ENCODE data around the gene SF3A1. TPM values are rescaled to one million over a fixed set of nuclear protein-coding genes. Genes with fewer than 3 reads are reported as not detected.

SF3A1 gene
- total and polyA plus RNA-seq, 3 experiments from 2014 or later, result 139 to 241 (median 235) TPM

DNA sequence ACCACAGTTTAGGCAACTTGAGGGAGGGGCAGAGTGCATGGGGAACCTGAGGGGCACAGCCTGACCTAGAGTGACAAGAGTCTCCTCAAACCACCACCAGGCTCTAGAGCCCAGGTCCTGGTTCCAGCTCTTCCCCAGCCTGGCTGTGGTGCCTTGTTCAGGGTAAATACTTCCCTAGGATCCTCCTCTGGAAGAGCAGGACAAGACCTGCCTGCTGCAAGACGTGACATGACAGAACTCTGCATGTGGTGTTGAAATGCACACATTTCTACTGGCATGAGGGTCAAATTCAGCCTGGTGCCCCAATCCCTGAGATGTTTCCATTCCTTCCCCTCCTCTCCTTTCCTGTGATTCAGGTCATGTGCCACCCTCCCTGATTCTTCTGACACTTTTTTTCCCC lies 43.5 kb upstream of the SF3A1 start:
- DNase-seq, result no peak
- Histone ChIP-seq H3K36me3 (ENCODE audit: insufficient read depth, low read length) (no peaks in the 10 kb centered on the region), H3K27ac (ENCODE audit: low read depth, low read length) (no peak overlapping the region), H3K9me3 (ENCODE audit: low read length) (no peaks in the 10 kb centered on the region), H3K27me3 (ENCODE audit: insufficient read depth, low read length, poor library complexity, severe bottlenecking) (peaks cover 12% of the 10 kb centered on the region), H3K4me1 (ENCODE audit: insufficient read depth, low read length) (peaks cover 30% of the 10 kb centered on the region), H3K4me3 (ENCODE audit: low read length) (no peak overlapping the region)
- H3K9me3 Mint-ChIP-seq, result no peaks in the 10 kb centered on the region
- H3K4me3 Mint-ChIP-seq, result no peak overlapping the region
- H3K27me3 Mint-ChIP-seq, result peaks cover 14 to 27% of the 10 kb centered on the region in 2 donors
- no peak overlapping the region for H3K27ac Mint-ChIP-seq
- peaks cover 24 to 31% (median 25%) of the 10 kb centered on the region in 3 donors for H3K4me1 Mint-ChIP-seq
- CTCF ChIA-PET, result interaction anchor here (1.3 kb wide), 1 partner anchor 111 kb away, joined by 3 read pairs; the partner anchor contains the start of gene CASTOR1
- POLR2A ChIA-PET, result interaction anchor here (0.6 kb wide), 1 partner anchor 81 kb away, joined by 3 read pairs; no protein-coding TSS in a partner anchor
- no peaks in the 10 kb centered on the region for H3K36me3 Mint-ChIP-seq

GRCh38 chr22:30399718-30400117 lies 43.0 kb upstream of the SF3A1 start:
- Mint-ChIP-seq H3K4me3 (no peak overlapping the region), H3K27ac (no peak overlapping the region), H3K36me3 (no peaks in the 10 kb centered on the region), H3K9me3 (no peaks in the 10 kb centered on the region), H3K4me1 (peaks cover 24 to 31% (median 25%) of the 10 kb centered on the region in 3 donors), H3K27me3 (peaks cover 15 to 32% of the 10 kb centered on the region in 2 donors)
- POLR2A ChIA-PET, result no interaction called here
- no peak overlapping the region for H3K4me3 ChIP-seq (ENCODE audit: low read length)
- DNase-seq, result no peak
- H3K9me3 ChIP-seq (ENCODE audit: low read length), result no peaks in the 10 kb centered on the region
- H3K27ac ChIP-seq (ENCODE audit: low read depth, low read length), result no peak overlapping the region
- H3K27me3 ChIP-seq (ENCODE audit: insufficient read depth, low read length, poor library complexity, severe bottlenecking), result peaks cover 12% of the 10 kb centered on the region
- CTCF ChIA-PET, result interaction anchor here (1.3 kb wide), 1 partner anchor 111 kb away, joined by 3 read pairs; the partner anchor contains the start of gene CASTOR1
- no peaks in the 10 kb centered on the region for H3K36me3 ChIP-seq (ENCODE audit: insufficient read depth, low read length)
- peaks cover 30% of the 10 kb centered on the region for H3K4me1 ChIP-seq (ENCODE audit: insufficient read depth, low read length)

DNA sequence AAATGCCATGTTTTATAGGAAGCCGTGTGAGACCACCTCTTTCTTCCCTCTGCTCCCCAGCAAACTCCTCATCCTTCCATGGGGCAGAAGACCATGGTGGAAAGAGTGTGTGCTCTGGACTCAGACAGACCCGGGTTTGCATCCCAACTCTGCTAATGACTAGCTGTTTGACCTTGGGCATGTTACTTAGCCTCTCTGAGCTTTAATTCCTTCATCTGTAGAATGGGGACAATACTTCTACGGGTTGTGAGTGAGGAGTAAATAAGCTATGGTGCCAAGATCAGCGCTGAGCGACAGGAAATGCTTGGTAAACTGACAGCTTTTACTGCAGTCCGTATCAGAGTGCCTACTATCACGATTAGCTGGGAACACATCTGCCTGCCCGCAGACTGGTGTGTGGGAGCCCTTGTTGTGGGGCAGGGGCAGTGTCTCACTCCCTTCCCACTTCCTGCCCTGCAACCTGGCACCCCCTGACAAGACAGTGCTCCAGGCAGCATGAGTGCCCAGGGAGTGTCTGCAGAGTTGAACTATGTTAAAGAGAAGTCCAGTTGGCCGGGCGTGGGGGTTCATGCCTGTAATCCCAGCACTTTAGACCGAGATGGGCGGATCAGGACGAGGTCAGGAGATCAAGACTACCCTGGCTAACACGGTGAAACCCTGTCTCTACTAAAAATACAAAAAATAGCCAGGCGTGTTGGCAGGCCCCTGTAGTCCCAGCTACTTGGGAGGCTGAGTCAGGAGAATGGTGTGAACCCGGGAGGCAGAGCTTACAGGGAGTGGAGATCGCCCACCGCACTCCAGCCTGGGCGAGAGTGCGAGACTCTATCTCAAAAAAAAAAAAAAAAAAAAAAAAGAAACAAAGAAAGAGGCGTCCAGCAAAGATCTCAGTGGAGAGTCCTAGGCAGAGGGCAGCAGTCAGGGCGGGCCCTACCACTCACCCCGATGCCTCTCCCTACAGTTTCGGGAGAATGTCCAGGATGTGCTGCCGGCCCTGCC lies 42.3 kb upstream of the SF3A1 start:
- no peaks in the 10 kb centered on the region for H3K36me3 Mint-ChIP-seq
- H3K4me3 Mint-ChIP-seq, result peak overlapping the region; percentile 8 to 81 (median 66)
- peaks cover 30% of the 10 kb centered on the region for H3K4me1 ChIP-seq (ENCODE audit: insufficient read depth, low read length)
- ChIA-PET CTCF (interaction anchor here (1.0 to 2.6 kb wide), 3 partner anchors 11 to 110 kb away, joined by 3 to 12 read pairs (median 3); partner anchors contain the start of gene CASTOR1), POLR2A (no interaction called here)
- DNase-seq, result peak in 1 of 5 donors; percentile 21
- no peaks in the 10 kb centered on the region for H3K9me3 ChIP-seq (ENCODE audit: low read length)
- no peak overlapping the region for H3K4me3 ChIP-seq (ENCODE audit: low read length)
- H3K27ac Mint-ChIP-seq, result peak overlapping the region in 5 of 8 donors; percentile 41 to 74 (median 52)
- H3K9me3 Mint-ChIP-seq, result no peaks in the 10 kb centered on the region
- H3K27ac ChIP-seq (ENCODE audit: low read depth, low read length), result no peak overlapping the region
- H3K27me3 Mint-ChIP-seq, result peaks cover 16 to 34% of the 10 kb centered on the region in 2 donors
- H3K4me1 Mint-ChIP-seq, result peaks cover 24 to 31% (median 25%) of the 10 kb centered on the region in 3 donors
- H3K36me3 ChIP-seq (ENCODE audit: insufficient read depth, low read length), result no peaks in the 10 kb centered on the region
- peaks cover 12% of the 10 kb centered on the region for H3K27me3 ChIP-seq (ENCODE audit: insufficient read depth, low read length, poor library complexity, severe bottlenecking)

GRCh38 chr22:30397656-30398635 lies 41.3 kb upstream of the SF3A1 start:
- Mint-ChIP-seq H3K9me3 (no peaks in the 10 kb centered on the region), H3K27me3 (peaks cover 24 to 42% of the 10 kb centered on the region in 2 donors), H3K4me1 (peaks cover 24 to 31% (median 25%) of the 10 kb centered on the region in 3 donors), H3K27ac (peak overlapping the region in 5 of 8 donors; percentile 51 to 91 (median 66)), H3K36me3 (no peaks in the 10 kb centered on the region), H3K4me3 (peak overlapping the region; percentile 59 to 93 (median 81))
- Histone ChIP-seq H3K4me1 (ENCODE audit: insufficient read depth, low read length) (peaks cover 34% of the 10 kb centered on the region), H3K9me3 (ENCODE audit: low read length) (no peaks in the 10 kb centered on the region), H3K4me3 (ENCODE audit: low read length) (peak overlapping the region; percentile 24), H3K27ac (ENCODE audit: low read depth, low read length) (no peak overlapping the region), H3K36me3 (ENCODE audit: insufficient read depth, low read length) (no peaks in the 10 kb centered on the region), H3K27me3 (ENCODE audit: insufficient read depth, low read length, poor library complexity, severe bottlenecking) (peaks cover 12% of the 10 kb centered on the region)
- CTCF ChIA-PET, result interaction anchor here (0.8 to 2.6 kb wide), 3 partner anchors 10 to 87 kb away, joined by 3 to 12 read pairs (median 3); no protein-coding TSS in a partner anchor
- no peak for DNase-seq
- POLR2A ChIA-PET, result interaction anchor here (1.3 kb wide), 1 partner anchor 26 kb away, joined by 3 read pairs; no protein-coding TSS in a partner anchor

GRCh38 chr22:30396871-30397655 lies 40.4 kb upstream of the SF3A1 start, which contains the start of gene SEC14L2:
Gene SEC14L2, plus strand, starts transcription at chr22:30397018. Its CDS starts 99 bp downstream, at chr22:30397117.
- Mint-ChIP-seq H3K4me1 (peaks cover 24 to 31% (median 25%) of the 10 kb centered on the region in 3 donors), H3K27ac (peak within 1 kb of the TSS in 6 of 8 donors; percentile 40 to 91 (median 66)), H3K27me3 (peaks cover 24 to 42% of the 10 kb centered on the region in 2 donors), H3K36me3 (no peaks in the 10 kb centered on the region), H3K9me3 (no peaks in the 10 kb centered on the region), H3K4me3 (peak within 1 kb of the TSS; percentile 79 to 93 (median 81))
- Histone ChIP-seq H3K27me3 (ENCODE audit: insufficient read depth, low read length, poor library complexity, severe bottlenecking) (peaks cover 12% of the 10 kb centered on the region), H3K27ac (ENCODE audit: low read depth, low read length) (no peak within 1 kb of the TSS), H3K4me3 (ENCODE audit: low read length) (peak within 1 kb of the TSS; percentile 24), H3K36me3 (ENCODE audit: insufficient read depth, low read length) (no peaks in the 10 kb centered on the region), H3K4me1 (ENCODE audit: insufficient read depth, low read length) (peaks cover 41% of the 10 kb centered on the region), H3K9me3 (ENCODE audit: low read length) (no peaks in the 10 kb centered on the region)
- ChIA-PET POLR2A (interaction anchor here (1.3 kb wide), 1 partner anchor 27 kb away, joined by 3 read pairs; no protein-coding TSS in a partner anchor), CTCF (interaction anchor here (0.8 to 2.6 kb wide), 8 partner anchors 10 to 109 kb away, joined by 3 to 12 read pairs (median 4); partner anchors contain the start of gene CASTOR1)
- DNase-seq, result peak; percentile 39 to 63 (median 42)

DNA sequence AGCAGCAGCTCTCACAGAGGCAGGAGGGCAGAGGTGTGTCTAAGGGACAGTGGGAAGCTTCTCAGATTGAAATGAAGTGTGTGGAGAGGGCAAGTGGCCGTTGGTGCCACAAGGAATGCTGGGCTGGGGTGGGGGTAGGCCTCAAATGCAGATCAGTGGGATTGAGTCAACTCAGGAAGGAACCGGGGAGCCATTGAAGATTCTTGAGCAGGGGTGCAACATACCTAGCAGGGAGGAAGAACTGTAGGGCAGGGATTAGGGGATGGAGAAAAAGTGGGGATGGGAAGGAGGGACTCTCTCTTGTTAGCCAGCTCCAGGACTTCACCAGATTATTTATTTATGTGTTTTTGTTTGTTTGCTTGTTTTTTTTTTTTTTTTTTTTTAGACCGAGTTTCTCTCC lies 37.2 kb upstream of the SF3A1 start:
- peaks cover 26 to 52% of the 10 kb centered on the region in 2 donors for H3K27me3 Mint-ChIP-seq
- no peak for DNase-seq
- no peaks in the 10 kb centered on the region for H3K36me3 Mint-ChIP-seq
- peak overlapping the region in 2 of 8 donors; percentile 23 to 78 for H3K27ac Mint-ChIP-seq
- H3K4me1 ChIP-seq (ENCODE audit: insufficient read depth, low read length), result peaks cover 44% of the 10 kb centered on the region
- ChIA-PET POLR2A (no interaction called here), CTCF (interaction anchor here (1.2 to 1.5 kb wide), 3 partner anchors 30 to 106 kb away, joined by 3 to 4 read pairs (median 3); no protein-coding TSS in a partner anchor)
- peak overlapping the region in 1 of 7 donors; percentile 21 for H3K4me3 Mint-ChIP-seq
- no peaks in the 10 kb centered on the region for H3K36me3 ChIP-seq (ENCODE audit: insufficient read depth, low read length)
- no peak overlapping the region for H3K27ac ChIP-seq (ENCODE audit: low read depth, low read length)
- peaks cover 12% of the 10 kb centered on the region for H3K27me3 ChIP-seq (ENCODE audit: insufficient read depth, low read length, poor library complexity, severe bottlenecking)
- peaks cover 25 to 34% (median 29%) of the 10 kb centered on the region in 3 donors for H3K4me1 Mint-ChIP-seq
- no peaks in the 10 kb centered on the region for H3K9me3 ChIP-seq (ENCODE audit: low read length)
- no peaks in the 10 kb centered on the region for H3K9me3 Mint-ChIP-seq
- no peak overlapping the region for H3K4me3 ChIP-seq (ENCODE audit: low read length)

Data from CD8-positive, alpha-beta memory T cell (primary cell).